ENCODE results near the gene PPP4R3B. TPM values are rescaled to one million over a fixed set of nuclear protein-coding genes. Genes with fewer than 3 reads are reported as not detected.
"Not testable (repeated sequence)": the region's sequence is repeated elsewhere in the genome, so short reads cannot be mapped to it uniquely, and the experiment has no call there.

Gene PPP4R3B
- total RNA-seq, 1 experiment from 2014 or later, result 12.6 TPM

DNA sequence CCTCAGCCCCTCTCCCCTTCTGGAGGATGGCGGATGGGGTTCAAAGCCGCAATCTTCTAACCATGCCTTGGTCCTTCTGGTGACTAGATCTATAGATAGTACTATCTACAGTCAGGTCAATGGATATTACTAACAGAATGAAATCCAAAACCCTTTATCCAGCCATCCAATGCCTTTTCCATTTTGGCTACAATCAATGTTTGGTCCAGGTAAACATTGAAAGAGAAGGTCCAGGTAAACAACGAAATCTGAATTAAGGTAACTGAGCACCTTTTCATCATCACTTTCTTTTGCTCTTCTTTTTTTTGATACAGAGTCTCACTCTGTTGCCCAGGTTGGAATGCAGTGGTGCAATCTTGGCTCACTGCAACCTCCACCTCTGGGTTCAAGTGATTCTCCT lies 9.7 kb downstream of the PPP4R3B start:
- H3K27me3 ChIP-seq, result no peaks in the 10 kb centered on the region
- no peaks in the 10 kb centered on the region for H3K9me3 ChIP-seq
- no peak overlapping the region for H3K4me3 ChIP-seq
- peaks cover 20% of the 10 kb centered on the region for H3K36me3 ChIP-seq
- no peak for DNase-seq

DNA sequence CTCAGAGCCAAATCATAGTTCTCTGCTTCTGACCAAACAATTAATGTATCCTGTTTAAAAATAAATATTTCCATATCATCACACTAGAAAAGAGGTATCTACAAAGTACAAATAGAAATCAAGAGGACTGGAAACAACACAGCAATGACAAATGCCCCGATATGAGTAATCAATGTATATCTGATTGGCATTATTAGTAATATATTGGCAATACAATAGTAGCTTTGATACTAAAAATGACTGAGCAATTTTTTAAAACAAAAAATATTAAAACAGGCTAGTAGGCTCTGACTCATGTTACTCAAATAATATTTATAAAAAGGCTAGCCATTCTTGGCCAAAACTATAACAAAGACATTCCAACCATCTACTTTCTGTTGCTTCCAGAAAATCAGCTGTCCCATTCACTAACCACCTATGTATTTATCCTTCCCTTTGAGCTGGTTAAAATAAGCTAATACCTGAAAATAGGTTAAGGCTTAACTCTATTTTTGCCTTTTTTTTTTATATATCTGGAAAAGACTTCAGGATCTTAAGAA lies 13.3 kb downstream of the PPP4R3B start:
- Histone ChIP-seq H3K27me3 (no peaks in the 10 kb centered on the region), H3K9me3 (no peaks in the 10 kb centered on the region), H3K4me3 (no peak overlapping the region), H3K36me3 (peaks cover 11% of the 10 kb centered on the region)
- DNase-seq, result no peak

DNA sequence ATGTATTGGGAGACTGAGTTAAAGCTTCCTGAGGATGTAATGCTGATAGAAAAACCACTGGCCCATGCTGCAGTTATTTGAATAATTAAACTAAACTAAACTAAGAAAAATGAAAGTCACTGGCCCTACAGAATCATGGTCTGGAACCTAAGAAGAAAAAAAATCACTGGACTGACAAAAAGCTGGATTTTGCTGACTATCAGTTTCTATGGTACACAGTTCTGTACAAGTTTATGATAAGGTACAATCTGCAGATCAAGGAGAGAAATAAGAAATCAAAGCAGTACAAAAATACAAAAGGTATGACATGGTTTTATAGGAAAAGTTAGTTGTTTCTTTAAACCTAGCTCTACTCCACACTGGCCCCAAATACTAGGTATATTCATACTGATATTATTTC lies 15.6 kb downstream of the PPP4R3B start:
- no peaks in the 10 kb centered on the region for H3K27me3 ChIP-seq
- no peak overlapping the region for H3K4me3 ChIP-seq
- H3K36me3 ChIP-seq, result peaks cover 32% of the 10 kb centered on the region
- H3K9me3 ChIP-seq, result no peaks in the 10 kb centered on the region
- DNase-seq, result no peak

DNA sequence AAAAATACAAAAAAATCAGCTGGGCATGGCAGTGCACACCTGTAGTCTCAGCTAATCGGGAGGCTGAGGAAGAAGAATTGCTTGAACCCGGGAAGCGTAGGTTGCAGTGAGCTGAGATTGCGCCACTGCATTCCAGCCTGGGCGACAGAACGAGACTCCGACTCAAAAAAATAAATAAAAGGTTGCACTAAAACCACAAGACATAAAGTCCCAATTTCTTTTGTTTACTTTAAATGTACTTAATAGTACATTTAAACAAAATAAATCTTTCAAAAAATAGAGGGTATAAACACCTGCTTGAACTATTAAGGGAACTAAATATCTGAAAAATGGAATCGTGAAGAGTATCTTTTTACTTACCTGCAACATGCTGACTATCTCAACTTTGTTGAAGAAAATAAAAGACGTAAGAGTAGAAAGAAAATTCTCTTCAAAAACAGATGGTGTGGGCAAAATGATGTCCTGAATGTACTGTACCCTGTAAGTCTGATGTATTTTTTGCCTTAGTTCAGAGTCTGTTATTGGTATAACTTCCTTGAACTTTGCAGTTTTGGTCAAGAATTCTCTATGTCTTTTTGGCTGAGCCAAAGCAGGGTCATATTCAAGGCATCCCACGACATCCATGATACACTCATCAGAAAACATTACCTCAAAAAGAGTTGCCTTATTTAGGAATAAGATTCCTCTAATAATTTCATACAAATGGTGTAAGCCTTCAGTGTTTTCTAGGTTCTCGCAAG lies 19.2 kb downstream of the PPP4R3B start:
- no peaks in the 10 kb centered on the region for H3K27me3 ChIP-seq
- peaks cover 46% of the 10 kb centered on the region for H3K36me3 ChIP-seq
- H3K4me3 ChIP-seq, result no peak overlapping the region
- no peak for DNase-seq
- H3K9me3 ChIP-seq, result no peaks in the 10 kb centered on the region

DNA sequence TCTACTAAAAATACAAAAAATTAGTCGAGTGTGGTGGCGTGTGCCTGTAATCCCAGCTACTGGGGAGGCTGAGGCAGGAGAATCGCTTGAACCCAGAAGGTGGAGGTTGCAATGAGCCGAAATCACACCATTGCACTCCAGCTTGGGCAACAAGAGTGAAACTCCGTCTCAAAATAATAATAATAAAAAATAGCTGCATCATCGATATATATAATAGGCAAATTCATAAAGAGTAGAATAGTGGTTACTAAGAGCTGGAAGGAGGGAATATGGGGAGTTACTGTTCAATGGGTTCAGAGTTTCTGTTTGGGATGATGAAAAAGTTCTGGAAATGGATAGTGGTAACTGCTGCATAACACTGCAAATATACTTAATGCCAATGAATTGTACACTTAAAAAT lies 20.6 kb downstream of the PPP4R3B start:
- not testable (repeated sequence) for H3K27me3 ChIP-seq, H3K9me3 ChIP-seq, H3K4me3 ChIP-seq, DNase-seq
- H3K36me3 ChIP-seq, result peaks cover 35% of the 10 kb centered on the region

DNA sequence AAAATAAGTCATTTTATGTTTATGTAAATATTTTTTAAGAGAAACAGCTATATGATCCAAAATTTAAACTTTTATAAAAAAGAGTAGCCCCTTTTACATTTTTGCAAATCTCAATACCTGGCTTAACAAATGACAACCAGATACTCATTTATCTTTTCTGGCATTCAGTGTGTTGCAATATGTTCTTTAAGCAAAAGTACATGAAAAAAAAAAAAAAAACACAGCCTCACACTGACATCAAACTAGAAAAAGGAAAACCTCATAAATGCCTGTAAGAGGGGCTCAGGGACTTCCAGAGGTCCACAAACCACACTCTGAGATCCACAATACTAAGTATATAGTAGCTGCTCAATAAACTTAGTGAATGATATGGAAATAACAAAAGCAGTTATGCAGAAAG lies 21.9 kb downstream of the PPP4R3B start:
- H3K4me3 ChIP-seq, result no peak overlapping the region
- no peaks in the 10 kb centered on the region for H3K27me3 ChIP-seq
- peaks cover 35% of the 10 kb centered on the region for H3K36me3 ChIP-seq
- no peak for DNase-seq
- H3K9me3 ChIP-seq, result no peaks in the 10 kb centered on the region

DNA sequence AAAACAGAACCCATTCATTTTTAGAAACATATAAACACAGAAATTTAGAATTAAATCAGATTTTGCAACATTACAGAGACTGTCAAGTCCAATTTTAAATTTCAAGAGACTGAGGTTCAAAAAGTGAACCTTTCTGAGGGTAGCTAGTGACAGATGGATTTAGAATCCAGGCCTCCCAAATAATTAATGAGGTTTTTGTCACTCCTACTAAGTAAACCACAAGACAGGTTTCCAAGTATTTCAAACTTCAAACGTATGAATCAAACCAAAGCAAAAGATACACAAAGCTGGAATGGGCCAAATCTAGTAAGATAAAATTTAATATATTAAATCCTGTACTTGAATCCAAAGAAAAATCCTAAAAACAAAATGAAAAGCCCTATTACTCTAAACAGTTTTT lies 25.3 kb downstream of the PPP4R3B start:
- H3K9me3 ChIP-seq, result no peaks in the 10 kb centered on the region
- DNase-seq, result no peak
- H3K4me3 ChIP-seq, result no peak overlapping the region
- no peaks in the 10 kb centered on the region for H3K27me3 ChIP-seq
- peaks cover 27% of the 10 kb centered on the region for H3K36me3 ChIP-seq

DNA sequence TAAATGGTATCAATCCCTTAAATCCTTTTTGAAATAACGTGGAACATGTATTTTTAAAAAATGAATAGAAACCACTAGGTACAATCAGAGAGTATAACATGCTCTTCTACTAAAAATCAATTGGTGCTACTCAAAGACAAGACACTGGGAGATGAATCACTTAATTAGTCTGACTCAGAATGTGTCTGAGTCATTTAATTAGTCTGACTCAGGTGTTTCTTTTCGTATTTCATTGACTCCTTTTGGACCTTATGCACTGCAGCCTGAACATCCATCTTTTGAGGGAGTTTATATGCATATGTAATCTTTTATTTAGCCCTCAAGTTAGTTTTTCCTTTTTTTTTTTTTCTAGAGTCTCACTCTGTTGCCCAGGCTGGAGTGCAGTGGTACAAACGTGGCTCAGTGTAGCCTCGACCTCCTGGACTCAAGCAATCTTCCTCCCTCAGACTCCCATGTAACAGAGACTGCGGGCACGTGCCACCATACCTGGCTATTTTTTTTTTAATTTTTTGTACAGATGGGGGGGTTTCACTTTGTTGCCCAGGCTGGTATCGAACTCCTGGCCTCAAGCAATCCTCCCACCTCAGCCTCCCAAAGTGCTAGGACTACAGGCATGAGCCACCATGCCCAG lies 26.5 kb downstream of the PPP4R3B start:
- no peaks in the 10 kb centered on the region for H3K27me3 ChIP-seq
- DNase-seq, result no peak
- no peak overlapping the region for H3K4me3 ChIP-seq
- H3K9me3 ChIP-seq, result no peaks in the 10 kb centered on the region
- peaks cover 19% of the 10 kb centered on the region for H3K36me3 ChIP-seq

DNA sequence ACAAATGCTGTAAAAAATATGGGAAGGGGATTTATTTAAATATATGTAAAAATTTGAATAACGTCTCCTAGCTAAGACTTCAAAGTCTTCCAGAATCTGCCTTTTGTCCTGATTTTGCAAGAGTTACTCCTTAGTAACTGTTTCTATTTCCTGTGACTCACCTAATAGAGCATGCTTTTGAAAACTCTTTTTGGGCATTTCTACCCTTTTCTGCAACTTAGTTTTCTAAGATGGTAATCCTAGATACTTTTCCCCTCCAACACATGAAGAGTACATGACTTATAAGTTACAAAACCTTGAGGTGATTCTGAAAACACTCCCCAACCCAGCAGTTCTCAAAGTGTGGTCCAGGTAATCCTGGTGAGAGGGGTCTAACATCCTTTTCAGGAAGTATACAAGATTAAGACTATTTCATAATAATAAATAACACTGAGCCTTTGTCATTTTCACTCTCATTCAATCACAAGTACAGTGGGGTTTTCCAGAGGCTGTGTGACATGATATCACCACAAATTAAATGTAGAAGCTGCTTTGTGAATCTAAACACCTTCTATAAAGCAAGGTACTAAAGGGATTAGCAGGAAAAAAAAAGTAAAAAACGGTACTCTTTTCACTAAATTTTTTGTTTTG lies 31.9 kb downstream of the PPP4R3B start:
- H3K4me3 ChIP-seq, result no peak overlapping the region
- H3K27me3 ChIP-seq, result no peaks in the 10 kb centered on the region
- no peaks in the 10 kb centered on the region for H3K9me3 ChIP-seq
- peaks cover 30% of the 10 kb centered on the region for H3K36me3 ChIP-seq
- no peak for DNase-seq

DNA sequence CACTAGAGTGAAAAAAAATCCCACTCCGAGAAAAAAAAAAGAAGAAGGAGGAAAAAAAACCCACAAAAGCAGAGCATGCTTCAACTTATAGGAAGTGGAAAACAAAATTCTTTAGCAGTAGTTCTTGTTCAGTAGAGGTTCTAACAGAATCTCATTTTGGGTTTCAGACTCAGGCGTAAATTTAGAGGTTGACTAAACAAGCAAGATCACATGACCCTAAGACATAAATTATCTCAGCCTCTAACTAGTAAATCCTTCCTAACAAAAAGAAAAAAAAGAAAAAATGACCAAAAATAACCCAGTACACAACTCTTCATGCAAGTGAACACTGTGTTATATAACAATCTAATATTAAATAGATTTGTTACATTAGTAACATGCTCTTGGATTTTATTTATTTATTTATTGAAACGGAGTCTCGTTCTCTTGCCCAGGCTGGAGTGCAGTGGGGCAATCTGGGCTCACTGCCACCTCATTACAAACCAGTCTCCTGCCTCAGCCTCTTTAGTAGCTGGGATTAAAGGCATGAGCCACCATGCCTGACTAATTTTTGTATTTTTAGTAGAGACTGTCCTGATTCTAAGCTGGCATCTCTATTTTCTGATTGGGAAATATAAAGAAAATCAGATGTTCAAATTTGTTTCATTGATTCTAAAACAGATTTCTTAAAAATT lies 35.4 kb downstream of the PPP4R3B start:
- H3K36me3 ChIP-seq, result peaks cover 48% of the 10 kb centered on the region
- DNase-seq, result peak; percentile 85
- no peaks in the 10 kb centered on the region for H3K9me3 ChIP-seq
- H3K27me3 ChIP-seq, result no peaks in the 10 kb centered on the region
- H3K4me3 ChIP-seq, result no peak overlapping the region

DNA sequence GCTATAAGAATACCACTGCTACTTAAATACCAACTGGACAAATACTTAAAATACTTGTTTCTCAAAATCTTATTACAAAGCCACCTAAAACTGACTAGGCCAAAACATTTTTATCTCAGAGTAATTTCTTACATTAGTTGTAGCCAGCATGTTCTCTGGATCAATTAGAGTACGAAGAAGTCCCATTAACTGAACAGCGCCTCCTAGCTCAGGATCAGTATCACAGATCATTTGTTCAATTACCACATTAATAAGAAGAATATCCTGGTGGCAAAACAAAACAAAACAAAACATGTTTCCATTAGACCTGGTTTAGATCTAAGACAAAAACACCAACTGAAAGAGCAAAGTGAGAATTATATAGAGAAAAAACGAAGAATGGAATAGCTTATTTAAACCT lies 36.0 kb downstream of the PPP4R3B start:
- Histone ChIP-seq H3K9me3 (no peaks in the 10 kb centered on the region), H3K36me3 (peaks cover 45% of the 10 kb centered on the region)

DNA sequence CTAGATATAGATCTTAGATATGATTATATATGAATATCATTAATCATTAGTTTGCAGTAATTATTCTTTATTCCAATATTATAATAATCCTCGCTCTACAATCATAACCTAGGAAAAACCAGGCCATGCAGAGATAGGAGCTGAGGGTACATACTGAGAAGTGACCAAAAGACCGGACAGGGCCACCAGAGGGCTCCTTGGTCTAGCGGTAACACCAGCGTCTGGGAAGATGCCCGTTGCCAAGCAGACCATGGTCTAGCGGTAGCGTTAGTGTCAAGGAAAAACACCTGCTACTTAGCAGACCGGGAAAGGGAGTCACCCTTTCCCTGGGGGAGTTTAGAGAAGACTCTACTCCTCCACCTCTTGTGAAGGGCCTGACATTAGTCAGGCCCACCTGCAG lies 48.4 kb downstream of the PPP4R3B start:
- H3K9me3 ChIP-seq, H3K27me3 ChIP-seq, DNase-seq, H3K4me3 ChIP-seq: not testable (repeated sequence)
- H3K36me3 ChIP-seq, result peaks cover 41% of the 10 kb centered on the region

More for the DNA sequence above, 36.0 kb downstream of the PPP4R3B start:
- Histone ChIP-seq H3K4me3 (no peak overlapping the region), H3K27me3 (no peaks in the 10 kb centered on the region)
- DNase-seq, result no peak

DNA sequence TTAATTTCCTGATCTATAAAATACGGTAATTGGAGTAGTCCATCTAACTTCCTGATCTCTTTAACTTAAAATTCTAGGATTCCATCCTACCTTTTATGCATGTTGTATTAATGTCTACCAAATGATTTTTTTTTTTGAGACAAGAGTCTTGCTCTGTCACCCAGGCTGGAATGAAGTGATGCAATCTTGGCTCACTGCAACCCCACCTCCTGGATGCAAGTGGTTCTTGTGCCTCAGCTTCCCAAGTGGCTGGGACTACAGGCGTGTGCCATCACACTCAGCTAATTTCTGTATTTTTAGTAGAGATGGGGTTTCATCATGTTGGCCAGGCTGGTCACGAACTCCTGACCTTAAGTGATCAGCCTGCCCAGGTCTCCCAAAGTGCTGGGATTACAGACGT lies 50.1 kb downstream of the PPP4R3B start:
- Histone ChIP-seq H3K27me3 (no peaks in the 10 kb centered on the region), H3K9me3 (no peaks in the 10 kb centered on the region), H3K36me3 (peaks cover 58% of the 10 kb centered on the region), H3K4me3 (no peak overlapping the region)
- no peak for DNase-seq

DNA sequence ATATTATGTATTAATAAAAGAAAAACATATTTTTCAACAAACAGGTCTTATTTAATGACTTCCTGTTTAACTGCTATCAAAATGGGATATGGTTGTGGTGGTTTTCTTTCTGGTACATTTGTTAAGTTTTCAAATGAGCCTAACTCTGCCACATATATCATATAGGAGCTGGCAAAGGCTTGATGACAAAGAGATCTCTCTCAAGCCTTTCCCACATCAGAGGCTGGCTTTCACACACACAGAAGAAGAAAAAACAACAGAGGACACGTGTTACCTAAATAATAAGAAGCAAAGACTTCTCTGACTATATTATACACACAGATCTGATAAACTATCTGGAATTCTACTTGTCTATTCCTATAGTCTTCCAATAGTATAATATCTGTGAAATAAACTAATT lies 51.8 kb downstream of the PPP4R3B start:
- DNase-seq, result no peak
- H3K9me3 ChIP-seq, result no peaks in the 10 kb centered on the region
- H3K4me3 ChIP-seq, result no peak overlapping the region
- no peaks in the 10 kb centered on the region for H3K27me3 ChIP-seq
- peaks cover 59% of the 10 kb centered on the region for H3K36me3 ChIP-seq

DNA sequence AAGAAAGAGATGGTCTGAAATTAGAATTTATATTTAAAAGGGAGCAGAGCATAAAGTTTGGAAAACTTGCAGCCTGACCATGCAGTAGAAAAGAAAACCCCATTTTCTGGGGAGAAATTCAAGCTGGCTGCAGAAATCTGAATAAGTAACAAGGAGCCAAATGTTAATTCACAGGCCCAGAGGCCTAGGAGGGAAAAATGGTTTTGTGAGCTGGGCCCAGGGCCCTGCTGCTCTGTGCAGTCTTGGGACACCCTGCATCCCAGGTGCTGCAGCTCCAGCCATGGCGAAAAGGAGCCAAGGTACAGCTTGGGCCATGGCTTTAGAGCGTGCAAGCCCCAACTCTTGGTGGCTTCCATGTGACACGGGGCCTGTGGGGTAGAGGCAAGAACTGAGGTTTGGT lies 56.6 kb downstream of the PPP4R3B start:
- Histone ChIP-seq H3K9me3 (no peaks in the 10 kb centered on the region), H3K36me3 (peaks cover 80% of the 10 kb centered on the region), H3K27me3 (no peaks in the 10 kb centered on the region), H3K4me3 (no peak overlapping the region)
- no peak for DNase-seq

DNA sequence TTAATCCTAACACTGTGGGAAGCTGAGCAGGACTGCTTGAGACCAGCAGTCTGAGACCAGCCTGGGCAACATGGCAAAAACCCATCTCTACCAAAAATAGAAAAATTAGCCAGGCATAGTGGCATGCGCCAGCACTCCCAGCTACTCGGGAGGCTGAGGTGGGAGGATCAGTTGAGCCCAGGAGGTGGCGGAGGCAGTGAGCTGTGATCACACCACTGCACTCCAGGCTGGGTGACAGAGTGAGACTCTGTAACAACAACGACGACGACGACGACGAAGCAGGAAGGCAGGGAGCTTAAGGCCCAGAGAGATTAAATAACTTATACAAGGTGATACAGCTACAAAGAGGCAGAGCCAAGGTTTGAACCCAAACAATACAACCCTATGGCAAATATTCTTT lies 60.6 kb downstream of the PPP4R3B start:
- Histone ChIP-seq H3K4me3 (no peak overlapping the region), H3K27me3 (no peaks in the 10 kb centered on the region), H3K9me3 (no peaks in the 10 kb centered on the region), H3K36me3 (peaks cover 60% of the 10 kb centered on the region)
- no peak for DNase-seq

DNA sequence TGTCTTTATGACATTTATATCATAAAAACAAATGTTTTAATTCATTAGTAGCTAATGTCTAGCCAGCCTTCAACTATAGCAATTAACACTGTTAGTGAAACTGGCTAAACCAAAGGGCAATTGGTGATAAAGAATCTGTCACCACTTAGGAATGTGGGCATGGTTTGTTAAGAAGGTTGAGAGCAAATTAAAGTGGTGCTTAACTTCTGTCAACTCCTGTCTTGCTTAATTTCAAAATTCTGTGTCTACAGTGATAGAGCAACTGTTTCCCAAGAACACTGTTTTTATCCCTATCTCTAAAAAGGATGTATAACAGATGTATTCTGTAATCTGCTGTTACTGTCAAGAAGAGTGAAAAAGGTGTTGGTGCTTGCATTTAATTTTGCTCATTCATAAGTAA lies 61.4 kb downstream of the PPP4R3B start:
- Histone ChIP-seq H3K9me3 (no peaks in the 10 kb centered on the region), H3K36me3 (peaks cover 52% of the 10 kb centered on the region), H3K4me3 (no peak overlapping the region), H3K27me3 (no peaks in the 10 kb centered on the region)
- DNase-seq, result no peak
